ENCODE measurements around the gene CRY1.

The CRY1 gene

GRCh38 chr12:106973545-106973944, 119.8 kb downstream of the CRY1 start:
- no peak for DNase-seq (ENCODE audit: low read depth in 2 of 2, low spot score in 1 of 2)

- DNase-seq (ENCODE audit: low read depth in 2 of 2, low spot score in 1 of 2): no peak
Observed at GRCh38 chr12:106971065-106971464, 122.3 kb downstream of the CRY1 start.

GRCh38 chr12:106964526-106964925, 128.8 kb downstream of the CRY1 start:
- no peak for DNase-seq (ENCODE audit: low read depth in 2 of 2, low spot score in 1 of 2)

- no peak for DNase-seq (ENCODE audit: low read depth in 2 of 2, low spot score in 1 of 2)
Observed at GRCh38 chr12:106962286-106962685, 131.1 kb downstream of the CRY1 start.

- no peak for DNase-seq (ENCODE audit: low read depth in 2 of 2, low spot score in 1 of 2)
Observed at GRCh38 chr12:106960443-106960842, 132.9 kb downstream of the CRY1 start.

GRCh38 chr12:106957583-106957982, 135.8 kb downstream of the CRY1 start:
- DNase-seq (ENCODE audit: low read depth in 2 of 2, low spot score in 1 of 2): no peak

- peak; percentile 10 to 21 for DNase-seq (ENCODE audit: low read depth in 2 of 2, low spot score in 1 of 2)
Observed at GRCh38 chr12:106956048-106956578, 137.2 kb downstream of the CRY1 start.

GRCh38 chr12:106955377-106956047, 137.8 kb downstream of the CRY1 start, which contains the start of gene TMEM263:
Gene TMEM263 (plus strand): TSS chr12:106955907. CDS start chr12:106967117, 11,210 bp downstream.
- DNase-seq (ENCODE audit: low read depth in 2 of 2, low spot score in 1 of 2): peak; percentile 64 to 86

- DNase-seq (ENCODE audit: low read depth in 2 of 2, low spot score in 1 of 2): no peak
Observed at GRCh38 chr12:106954462-106955376, 138.6 kb downstream of the CRY1 start.

GRCh38 chr12:106953352-106954250, 139.7 kb downstream of the CRY1 start:
- DNase-seq (ENCODE audit: low read depth in 2 of 2, low spot score in 1 of 2): no peak

GRCh38 chr12:106950591-106950990, 142.8 kb downstream of the CRY1 start:
- no peak for DNase-seq (ENCODE audit: low read depth in 2 of 2, low spot score in 1 of 2)

GRCh38 chr12:106947461-106947860, 145.9 kb downstream of the CRY1 start:
- no peak for DNase-seq (ENCODE audit: low read depth in 2 of 2, low spot score in 1 of 2)

GRCh38 chr12:106945261-106945851, 148.0 kb downstream of the CRY1 start:
- no peak for DNase-seq (ENCODE audit: low read depth in 2 of 2, low spot score in 1 of 2)

GRCh38 chr12:106942775-106943174, 150.6 kb downstream of the CRY1 start:
- no peak for DNase-seq (ENCODE audit: low read depth in 2 of 2, low spot score in 1 of 2)

GRCh38 chr12:106941481-106942156, 151.7 kb downstream of the CRY1 start:
- DNase-seq (ENCODE audit: low read depth in 2 of 2, low spot score in 1 of 2): no peak
